ENCODE results near the gene CCR4. TPM values are rescaled to one million over a fixed set of nuclear protein-coding genes. Genes with fewer than 3 reads are reported as not detected.
"Not testable (repeated sequence)": the region's sequence is repeated elsewhere in the genome, so short reads cannot be mapped to it uniquely, and the experiment has no call there.

The CCR4 gene
- total and polyA plus RNA-seq, 7 donors = 0.03 to 0.10 TPM; not detected in 5

DNA sequence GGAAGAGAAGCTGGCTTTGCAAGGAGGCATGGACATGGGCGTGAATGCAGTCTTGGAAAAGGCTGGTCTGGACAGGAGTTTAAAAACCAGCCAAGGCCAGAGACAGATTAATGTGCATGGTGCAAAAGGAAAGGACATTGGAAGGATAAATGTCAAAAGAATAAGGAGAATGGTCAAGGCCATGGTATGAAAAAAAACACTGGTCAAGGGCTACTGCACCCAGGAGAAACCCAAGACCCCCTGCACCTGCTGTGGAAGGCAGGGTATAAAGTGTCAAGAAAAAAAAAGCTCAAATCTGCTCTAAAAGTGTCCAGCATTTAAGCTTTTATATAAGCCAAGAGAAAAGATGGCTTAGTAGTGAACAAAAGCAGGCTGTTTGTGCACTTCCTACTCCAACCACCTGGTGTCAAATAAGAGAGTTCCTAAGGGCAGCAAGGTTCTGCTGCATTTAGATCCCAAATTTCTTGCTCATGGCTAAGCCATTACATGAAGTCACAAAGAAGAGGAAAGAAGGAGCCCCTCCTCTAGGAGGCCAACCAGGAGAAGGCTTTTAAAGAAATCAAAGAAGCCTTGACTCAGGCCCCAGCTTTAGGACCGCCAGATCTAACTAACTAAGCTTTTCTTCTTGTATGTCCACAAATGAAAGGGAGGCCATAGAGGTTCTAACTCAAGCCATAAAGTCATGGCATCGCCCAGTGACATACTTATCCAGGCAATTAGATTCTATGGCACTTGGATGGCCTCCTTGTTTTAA is 16.9 kb downstream of the CCR4 start:
- DNase-seq (no peak), ATAC-seq (no peak)
- Histone ChIP-seq H3K9me3 (no peaks in the 10 kb centered on the region), H3K4me1 (no peaks in the 10 kb centered on the region), H3K27me3 (ENCODE audit: insufficient read depth in 3 of 3, low read length in 2 of 3) (no peaks in the 10 kb centered on the region), H3K36me3 (ENCODE audit: insufficient read depth in 1 of 2, low read depth in 1 of 2) (no peaks in the 10 kb centered on the region), H3K27ac (no peak overlapping the region), H3K4me3 (no peak overlapping the region)
- 85 to 95% (median 86%) methylated on average over 3 of the region's 3 CpGs for WGBS, 3 donors
- intact Hi-C loops (cut with DNase I) = no loop called here
- no peak for TF ChIP-seq CTCF (IDR thresholded peaks at IDR 0.05)

DNA sequence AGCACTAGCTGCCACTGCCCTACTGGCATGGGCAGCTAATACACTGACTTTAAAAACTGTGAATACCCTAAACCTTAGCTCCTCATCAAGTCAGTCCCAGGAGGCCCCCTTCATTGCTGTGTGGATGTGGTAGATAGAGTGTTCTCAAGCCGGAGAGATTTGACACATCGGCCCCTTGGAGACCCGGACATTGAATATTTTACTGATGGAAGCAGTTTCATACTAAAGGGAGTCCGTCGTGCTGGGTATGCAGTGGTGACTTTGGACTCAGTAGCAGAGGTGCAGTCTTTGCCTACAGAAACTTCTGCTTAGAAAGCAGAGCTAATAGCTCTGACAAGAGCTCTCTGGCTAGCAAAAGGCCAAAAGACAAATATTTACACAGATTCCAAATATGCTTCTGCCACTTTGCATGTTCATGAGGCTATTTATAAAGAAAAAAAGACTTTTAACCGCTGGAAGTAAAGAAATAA is 17.5 kb downstream of the CCR4 start:
- Histone ChIP-seq H3K4me1 (no peaks in the 10 kb centered on the region), H3K9me3 (no peaks in the 10 kb centered on the region), H3K27me3 (ENCODE audit: insufficient read depth in 3 of 3, low read length in 2 of 3) (no peaks in the 10 kb centered on the region), H3K27ac (no peak overlapping the region), H3K4me3 (no peak overlapping the region), H3K36me3 (ENCODE audit: insufficient read depth in 1 of 2, low read depth in 1 of 2) (no peaks in the 10 kb centered on the region)
- 91 to 94% (median 91%) methylated on average over 6 of the region's 6 CpGs for WGBS, 3 donors
- no peak for TF ChIP-seq CTCF (IDR thresholded peaks at IDR 0.05)
- DNase-seq (no peak), ATAC-seq (no peak)
- intact Hi-C loops (cut with DNase I) = no loop called here

GRCh38 chr3:32969656-32970055 is 18.2 kb downstream of the CCR4 start:
- no peak for ATAC-seq
- 74 to 84% (median 80%) methylated on average over 4 of the region's 4 CpGs for WGBS, 3 donors
- no peaks in the 10 kb centered on the region for H3K4me1 ChIP-seq
- no peak for TF ChIP-seq CTCF (IDR thresholded peaks at IDR 0.05)
- no peak overlapping the region for H3K4me3 ChIP-seq
- intact Hi-C loops (cut with DNase I) = no loop called here
- H3K9me3 ChIP-seq = no peaks in the 10 kb centered on the region
- H3K27ac ChIP-seq = no peak overlapping the region
- no peaks in the 10 kb centered on the region for H3K36me3 ChIP-seq (ENCODE audit: insufficient read depth in 1 of 2, low read depth in 1 of 2)
- no peak for DNase-seq
- H3K27me3 ChIP-seq (ENCODE audit: insufficient read depth in 3 of 3, low read length in 2 of 3) = no peaks in the 10 kb centered on the region

- H3K36me3 ChIP-seq (ENCODE audit: insufficient read depth in 1 of 2, low read depth in 1 of 2); H3K27me3 ChIP-seq (ENCODE audit: insufficient read depth in 3 of 3, low read length in 2 of 3); intact Hi-C loops (cut with DNase I); ATAC-seq; DNase-seq; H3K4me3 ChIP-seq; H3K9me3 ChIP-seq; H3K27ac ChIP-seq; H3K4me1 ChIP-seq: not testable (repeated sequence)
- 87% methylated on average over 7 of the region's 7 CpGs for WGBS, 3 donors
Measured at GRCh38 chr3:32971291-32971690, 19.8 kb downstream of the CCR4 start.

DNA sequence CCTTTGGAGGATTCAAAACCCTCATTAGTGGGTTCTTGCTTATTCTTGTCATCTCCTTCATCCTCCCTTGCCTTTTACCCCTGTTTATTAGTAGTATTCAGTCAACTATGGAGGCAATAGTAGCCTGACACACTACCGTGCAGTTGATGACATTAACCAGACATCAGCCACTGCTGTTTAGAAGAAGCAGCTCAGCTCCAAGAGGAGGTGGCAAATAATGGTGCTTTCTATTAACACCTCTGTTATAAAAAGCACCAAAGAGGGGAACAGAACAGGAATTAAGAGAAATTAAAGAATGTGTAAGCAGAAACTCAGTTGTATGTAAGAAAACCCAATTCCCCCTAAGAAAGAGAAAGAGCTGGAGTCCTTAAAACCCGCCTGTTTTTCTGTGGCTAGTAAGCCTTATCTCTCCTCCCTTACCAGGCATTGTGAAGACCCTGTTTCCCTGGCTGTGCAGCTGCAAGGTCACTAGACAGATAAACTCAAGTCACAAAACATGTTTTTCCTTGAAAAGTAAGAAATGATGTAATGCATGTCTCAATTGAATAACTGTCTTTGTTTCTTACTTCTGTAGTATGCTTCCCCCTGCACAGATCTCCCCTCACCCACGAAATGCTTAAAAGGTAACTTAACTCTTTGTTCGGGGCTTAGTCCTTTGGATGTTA is 21.2 kb downstream of the CCR4 start:
- 70 to 74% (median 70%) methylated on average over 4 of the region's 4 CpGs for WGBS, 3 donors
- ATAC-seq = no peak
- Histone ChIP-seq H3K9me3 (no peaks in the 10 kb centered on the region), H3K27ac (no peak overlapping the region), H3K27me3 (ENCODE audit: insufficient read depth in 3 of 3, low read length in 2 of 3) (no peaks in the 10 kb centered on the region), H3K4me3 (no peak overlapping the region), H3K36me3 (ENCODE audit: insufficient read depth in 1 of 2, low read depth in 1 of 2) (no peaks in the 10 kb centered on the region), H3K4me1 (no peaks in the 10 kb centered on the region)
- DNase-seq = no peak
- intact Hi-C loops (cut with DNase I) = no loop called here
- TF ChIP-seq CTCF (IDR thresholded peaks at IDR 0.05) = no peak
